Posterior vena cava (tissue), 2 donors: ENCODE results near the gene EML4. TPM values are rescaled to one million over a fixed set of nuclear protein-coding genes. Genes with fewer than 3 reads are reported as not detected.

ENCODE experiments used
- DNase-seq: peaks from one replicate; pipeline ENCODE4 v3.0.0-alpha.2; 2020; ENCODE audit warnings: low spot score
- intact Hi-C, 2 donors: fragments of 100-400 bp; cut with DNase I; formaldehyde crosslinking; loops; one replicate each; pipeline versions ENCODE4 v1.14.1 to v1.14.2; 2022 to 2023
- total RNA-seq, 2 donors: library from RNA; stranded (reverse); fragmentation: NEBNext Ultra II Directional; extraction: Animal tissue kit (Norgen Biotek cat#: 25700); gene quantifications; one replicate each; pipeline ENCODE4 v1.2.1, GENCODE V29; 2021
- donor health status: DM: yes; HTN: yes; CAD: no.
- donor health status: DM: yes; HTN: yes; CAD: no.

Gene EML4
- total RNA-seq, 2 donors from 2014 or later: 33.9 to 36.6 TPM

DNA sequence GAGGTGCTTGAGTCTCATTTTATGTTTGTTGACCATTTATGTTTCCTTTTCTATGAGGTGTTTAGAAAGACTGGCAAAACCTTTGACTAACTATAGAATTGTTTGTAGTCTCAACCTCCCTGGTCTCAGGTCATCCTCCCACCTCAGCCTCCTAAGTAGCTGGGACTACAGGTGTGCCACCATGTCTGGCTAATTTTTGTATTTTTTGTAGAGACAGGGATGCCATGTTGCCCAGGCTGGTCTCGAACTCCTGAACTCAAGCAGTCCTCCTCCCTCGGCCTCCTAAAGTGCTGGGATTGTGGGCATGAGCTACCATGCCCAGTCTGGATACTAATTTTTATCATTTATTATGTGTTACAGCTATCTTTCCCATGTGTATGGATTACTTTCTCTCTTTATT lies 67.8 kb downstream of the EML4 start:
- no peak for DNase-seq
- intact Hi-C loops: loop anchor here (10.0 kb wide), 2 partner anchors 132 to 142 kb away; no protein-coding TSS in a partner anchor

DNA sequence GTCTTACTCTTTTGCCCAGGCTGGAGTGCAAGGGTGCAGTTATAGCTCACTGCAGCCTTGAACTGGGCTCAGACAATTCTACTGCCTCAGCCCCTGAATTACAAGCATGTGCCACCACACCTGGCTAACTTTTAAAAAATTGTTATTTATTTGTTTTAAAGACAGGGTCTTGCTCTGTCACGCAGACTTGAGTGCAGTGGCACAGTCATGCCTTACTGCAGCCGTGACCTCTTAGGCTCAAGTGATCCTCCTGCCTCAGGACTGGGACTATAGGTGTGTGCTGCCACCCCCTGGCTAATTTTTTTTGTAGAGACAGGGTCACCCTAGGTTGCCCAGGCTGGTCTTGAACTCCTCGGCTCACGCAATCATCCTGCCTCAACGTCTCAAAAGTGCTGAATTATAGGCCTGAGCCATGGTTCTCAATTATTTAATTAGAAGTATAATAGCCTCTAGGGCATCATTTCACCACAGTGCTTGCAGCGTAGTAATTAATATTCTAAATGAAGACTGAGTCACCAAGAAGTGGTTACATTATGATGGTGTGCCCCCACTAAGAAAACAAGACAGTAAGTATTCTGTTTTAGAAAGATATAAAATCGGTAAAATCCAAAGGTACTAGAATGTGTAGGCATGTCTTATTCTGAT lies 69.6 kb downstream of the EML4 start:
- intact Hi-C loops: loop anchor here (10.0 kb wide), 2 partner anchors 134 to 144 kb away; no protein-coding TSS in a partner anchor
- no peak for DNase-seq

DNA sequence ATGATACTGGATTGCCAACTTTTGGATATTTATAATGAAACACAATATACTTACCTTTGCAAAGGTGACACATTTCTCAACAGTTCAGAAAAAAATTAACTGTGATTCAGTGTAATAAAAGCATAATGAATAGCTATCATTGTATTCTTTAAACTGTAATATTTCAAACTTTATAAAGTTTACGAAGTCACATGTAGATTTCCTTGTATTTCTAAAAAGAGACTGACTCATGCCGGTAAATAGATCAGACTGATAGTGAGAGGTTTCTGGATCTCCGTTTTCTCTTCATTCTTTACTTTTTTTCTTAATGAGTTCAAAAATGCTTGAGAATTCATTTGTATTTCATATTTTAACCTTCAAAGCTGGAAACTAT lies 70.1 kb downstream of the EML4 start:
- intact Hi-C loops: loop anchor here (10.0 kb wide), 2 partner anchors 134 to 144 kb away; no protein-coding TSS in a partner anchor

DNA sequence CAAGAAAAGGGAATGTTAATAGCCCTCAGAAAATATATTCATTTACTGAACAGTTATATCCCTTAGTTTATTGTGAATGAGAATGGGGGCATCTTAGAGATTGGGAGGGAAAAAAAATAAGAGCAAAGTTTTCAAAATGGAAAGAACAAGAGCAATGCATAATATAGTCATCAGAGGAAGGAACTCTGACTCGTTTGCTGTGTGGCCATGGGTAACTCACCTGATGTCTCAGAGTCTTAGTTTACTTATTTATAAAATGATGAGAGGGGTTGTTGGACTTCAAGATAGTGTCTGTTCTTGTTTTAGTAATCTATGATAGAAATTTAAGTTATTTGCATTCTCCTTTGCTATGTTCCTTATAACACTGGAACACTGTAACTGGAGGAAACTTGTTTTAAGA lies 70.7 kb downstream of the EML4 start:
- intact Hi-C loops: loop anchor here (10.0 kb wide), 2 partner anchors 135 to 145 kb away; no protein-coding TSS in a partner anchor

More for the DNA sequence above, 70.1 kb downstream of the EML4 start:
- DNase-seq: no peak

DNA sequence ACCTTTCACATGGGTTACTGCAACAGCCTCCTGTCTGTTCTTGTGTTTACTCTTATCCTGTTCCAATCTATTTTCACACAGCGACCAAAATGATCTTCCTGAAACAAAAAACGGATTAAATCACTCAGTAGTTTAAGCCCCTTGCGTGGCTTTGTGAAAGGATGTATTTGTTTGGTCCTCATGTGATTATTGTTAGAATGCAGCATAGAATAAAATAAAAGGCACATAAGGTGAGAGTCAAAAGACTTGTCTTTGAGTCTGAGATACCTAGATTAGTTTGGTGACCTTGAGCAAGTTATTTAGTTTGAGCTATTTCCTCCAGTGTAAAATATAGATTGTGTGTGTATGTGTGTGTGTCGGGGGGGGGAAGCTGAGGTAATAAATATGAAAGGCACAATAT lies 72.4 kb downstream of the EML4 start:
- no peak for DNase-seq
- intact Hi-C loops: no loop called here

More for the DNA sequence above, 70.7 kb downstream of the EML4 start:
- no peak for DNase-seq

DNA sequence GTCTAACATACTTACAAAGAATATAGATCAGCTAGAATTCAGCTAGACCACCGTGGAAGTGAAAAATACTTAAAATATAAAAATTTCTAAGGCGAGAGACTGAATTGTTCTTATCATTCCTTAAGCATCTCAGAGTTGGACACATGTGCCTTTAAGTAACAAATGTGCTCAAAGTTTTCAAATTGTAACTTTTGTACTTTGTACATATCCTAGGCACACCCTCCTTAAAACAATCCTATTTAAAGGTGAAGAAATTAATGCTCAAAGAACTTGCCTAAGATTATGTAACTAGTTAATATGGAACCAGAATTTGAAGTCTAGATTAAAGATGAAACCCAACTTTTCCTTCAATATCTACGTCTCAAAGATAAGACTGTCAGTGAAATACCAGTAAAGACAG lies 74.1 kb downstream of the EML4 start:
- intact Hi-C loops: no loop called here
- DNase-seq: no peak

DNA sequence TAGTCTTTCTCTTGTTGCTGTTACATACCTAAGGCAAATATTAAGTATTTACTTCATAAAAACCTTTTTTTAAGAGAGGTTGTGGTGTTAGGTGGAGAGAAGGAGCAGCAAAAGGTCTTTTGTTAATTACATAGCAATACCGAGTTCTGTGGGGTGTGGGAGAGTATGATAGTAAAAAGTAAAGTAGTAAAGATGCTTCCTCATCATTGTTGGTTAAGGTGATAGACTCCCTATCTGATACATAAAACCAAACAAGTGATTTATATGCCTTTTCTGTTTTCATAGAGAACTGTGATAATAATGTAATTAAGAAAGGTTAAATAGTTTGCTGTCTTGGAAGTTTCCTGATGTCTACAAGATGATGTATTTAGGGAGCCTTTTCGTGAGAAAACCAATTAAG lies 75.4 kb downstream of the EML4 start:
- intact Hi-C loops: no loop called here
- no peak for DNase-seq

DNA sequence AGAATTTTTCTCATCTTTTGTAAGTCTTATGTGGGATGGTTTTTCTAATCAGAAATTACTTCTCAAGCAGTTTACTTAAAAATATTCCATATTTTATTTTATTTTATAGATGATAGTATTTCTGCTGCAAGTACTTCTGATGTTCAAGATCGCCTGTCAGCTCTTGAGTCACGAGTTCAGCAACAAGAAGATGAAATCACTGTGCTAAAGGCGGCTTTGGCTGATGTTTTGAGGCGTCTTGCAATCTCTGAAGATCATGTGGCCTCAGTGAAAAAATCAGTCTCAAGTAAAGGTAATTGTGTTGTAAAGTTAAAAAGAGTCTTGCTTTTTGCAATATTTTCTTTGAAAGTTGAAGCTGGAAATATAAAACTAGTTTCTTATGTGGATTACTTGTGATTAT lies 76.2 kb downstream of the EML4 start:
- intact Hi-C loops: no loop called here

DNA sequence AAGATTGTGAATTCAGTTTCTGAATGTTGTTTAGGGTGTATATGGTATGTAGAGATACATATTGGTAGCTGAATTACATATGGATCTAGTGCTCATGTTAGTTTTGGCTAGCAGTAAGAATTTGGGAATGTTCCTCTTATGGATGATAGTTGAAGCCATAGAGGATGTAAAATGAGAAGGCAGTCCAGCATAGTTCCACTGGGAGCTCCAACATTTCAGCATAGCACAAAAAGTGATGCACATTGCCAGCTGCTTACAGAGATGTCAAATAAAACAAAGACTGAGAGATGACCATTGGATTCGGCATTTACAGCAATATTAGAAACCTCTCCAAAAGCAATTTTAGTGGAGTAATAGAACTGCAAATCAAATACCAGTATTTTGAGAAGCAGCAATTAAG lies 77.4 kb downstream of the EML4 start:
- no peak for DNase-seq
- intact Hi-C loops: no loop called here

More for the DNA sequence above, 76.2 kb downstream of the EML4 start:
- no peak for DNase-seq

DNA sequence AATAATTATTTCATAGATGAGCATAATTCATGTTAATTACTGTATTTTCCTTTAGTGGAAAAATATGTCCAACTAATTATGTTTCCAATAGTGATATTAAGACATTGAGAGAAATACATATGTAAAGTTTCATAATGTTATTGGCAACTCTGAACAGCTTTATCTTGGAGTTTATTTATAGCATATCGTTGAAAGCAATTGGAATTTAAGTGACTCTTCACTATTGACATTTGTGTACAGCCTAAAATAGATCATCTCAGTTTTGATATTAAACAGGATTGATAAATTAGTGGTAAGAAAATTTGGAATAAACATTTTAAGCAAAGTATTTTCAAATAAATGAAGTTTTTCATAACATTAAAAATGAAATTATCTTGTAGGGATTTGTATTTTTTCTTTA lies 79.7 kb downstream of the EML4 start:
- intact Hi-C loops: no loop called here
- DNase-seq: no peak

DNA sequence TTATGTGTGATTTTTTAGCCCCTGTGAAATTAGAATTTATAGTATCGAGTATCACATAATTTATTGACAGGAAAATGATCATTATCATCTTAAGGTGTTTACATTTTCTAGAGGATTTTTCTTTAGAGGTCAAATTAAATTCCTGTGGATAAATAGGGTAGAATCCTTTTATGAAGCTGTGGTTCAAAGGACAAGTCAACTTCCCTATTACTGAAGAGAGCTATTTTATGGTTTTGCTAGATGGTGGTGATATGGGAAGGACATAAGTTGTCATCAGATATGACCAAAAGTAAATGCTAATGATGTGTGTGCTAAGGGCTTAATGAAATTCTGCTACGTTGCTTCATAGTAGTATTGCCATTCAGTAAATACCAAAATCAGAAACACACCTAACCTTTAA lies 80.1 kb downstream of the EML4 start:
- intact Hi-C loops: no loop called here
- DNase-seq: no peak

DNA sequence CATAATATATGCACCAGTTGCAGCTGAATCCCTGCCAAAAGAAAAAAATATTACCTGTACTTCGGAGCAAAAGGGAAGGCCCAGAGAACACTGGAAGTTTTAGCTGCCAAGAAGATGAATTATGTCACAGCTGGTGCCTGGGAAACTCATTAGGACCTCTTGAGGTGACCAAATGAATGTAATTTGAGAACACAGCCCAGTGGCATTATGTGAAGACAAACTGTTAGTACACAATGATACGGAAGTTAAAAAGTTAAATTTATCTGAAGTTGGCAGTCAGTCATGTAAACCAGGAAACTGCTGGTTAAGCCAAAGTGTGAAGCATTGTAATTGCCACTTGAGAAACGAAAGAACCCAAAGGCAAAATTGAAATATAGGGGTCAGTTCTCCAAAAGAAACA lies 80.7 kb downstream of the EML4 start:
- intact Hi-C loops: no loop called here
- DNase-seq: no peak

DNA sequence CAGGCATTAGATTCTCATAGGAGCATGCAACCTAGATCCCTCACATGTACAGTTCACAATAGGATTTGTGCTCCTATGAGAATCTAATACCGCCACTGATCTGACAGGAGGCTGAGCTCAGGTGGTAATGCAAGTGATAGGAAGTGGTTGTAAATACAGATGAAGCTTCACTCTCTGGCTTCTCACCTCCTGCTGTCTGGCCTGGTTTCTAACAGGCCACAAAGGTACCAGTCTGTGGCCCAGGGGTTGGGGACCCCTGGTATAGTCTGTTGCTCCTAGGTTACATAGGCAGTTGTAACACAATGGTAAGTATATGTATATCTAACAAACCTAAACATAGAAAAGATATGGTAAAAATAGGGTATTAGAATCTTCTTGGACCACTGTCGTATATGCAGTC lies 81.8 kb downstream of the EML4 start:
- intact Hi-C loops: no loop called here

DNA sequence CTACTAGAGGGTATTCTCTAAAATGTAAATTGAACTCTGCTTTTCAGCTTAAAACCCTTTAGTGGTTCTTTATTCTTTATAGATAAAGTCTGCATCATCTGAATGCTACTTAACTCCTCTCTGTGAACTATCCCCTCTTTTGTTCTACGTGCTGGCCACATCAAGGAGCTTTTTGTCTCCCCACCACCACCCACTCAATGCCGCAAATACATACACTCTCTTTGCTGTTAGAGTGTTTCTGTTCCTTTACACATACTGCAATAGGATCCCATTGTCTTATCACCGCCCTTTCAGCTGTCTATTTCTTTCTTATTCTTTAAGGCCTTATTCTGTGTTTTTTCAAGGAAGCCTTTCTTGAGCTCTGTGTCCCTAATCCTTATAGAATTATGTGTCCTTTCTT lies 83.3 kb downstream of the EML4 start:
- no peak for DNase-seq
- intact Hi-C loops: no loop called here

More for the DNA sequence above, 81.8 kb downstream of the EML4 start:
- no peak for DNase-seq

DNA sequence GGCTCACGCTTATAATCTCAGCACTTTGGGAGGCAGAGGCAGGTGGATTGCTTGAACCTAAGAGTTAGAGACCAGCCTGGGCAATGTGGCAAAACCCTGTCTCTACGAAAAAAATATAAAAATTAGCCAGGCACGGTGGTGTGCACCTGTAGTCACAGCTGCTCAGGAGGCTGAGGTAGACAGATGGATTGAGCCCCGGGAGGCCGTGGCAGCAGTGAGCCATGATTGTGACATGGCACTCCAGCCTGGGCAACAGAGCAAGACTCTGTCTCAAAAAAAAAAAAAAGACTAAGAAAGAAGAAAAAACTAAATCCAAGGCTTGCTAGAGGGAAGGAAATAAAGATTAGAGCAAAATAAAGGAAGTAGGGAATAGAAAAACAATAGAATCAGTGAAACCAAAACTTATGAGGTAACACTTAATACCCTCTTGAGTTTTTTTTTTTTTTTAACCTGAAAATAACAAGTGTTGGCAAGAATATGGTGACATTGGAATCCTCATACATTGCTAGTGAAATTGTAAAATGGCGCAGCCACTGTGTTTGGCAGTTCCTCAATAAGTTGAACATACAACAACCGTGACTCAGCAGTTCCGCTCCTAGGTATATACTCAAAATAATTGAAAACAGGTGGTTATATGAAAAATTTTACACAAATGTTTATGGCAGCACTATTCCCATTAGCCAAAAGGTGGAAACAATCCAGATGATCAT lies 85.2 kb downstream of the EML4 start:
- intact Hi-C loops: no loop called here
- no peak for DNase-seq

DNA sequence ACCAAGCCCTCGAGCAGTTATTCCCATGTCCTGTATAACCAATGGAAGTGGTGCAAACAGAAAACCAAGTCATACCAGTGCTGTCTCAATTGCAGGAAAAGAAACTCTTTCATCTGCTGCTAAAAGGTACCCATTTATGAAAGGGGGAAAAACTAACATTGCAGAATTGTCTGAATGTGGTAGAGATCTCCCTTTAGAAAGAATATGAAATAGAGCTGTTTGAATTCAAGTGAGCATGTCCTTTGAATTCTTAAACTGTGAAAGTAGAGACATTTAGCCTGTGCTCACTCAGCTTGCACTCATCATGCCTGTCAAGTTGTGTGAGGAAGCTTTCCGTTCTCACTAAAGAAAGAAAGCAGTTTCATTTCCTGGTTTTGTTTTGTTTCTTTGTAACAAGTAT lies 87.4 kb downstream of the EML4 start:
- no peak for DNase-seq
- intact Hi-C loops: no loop called here

DNA sequence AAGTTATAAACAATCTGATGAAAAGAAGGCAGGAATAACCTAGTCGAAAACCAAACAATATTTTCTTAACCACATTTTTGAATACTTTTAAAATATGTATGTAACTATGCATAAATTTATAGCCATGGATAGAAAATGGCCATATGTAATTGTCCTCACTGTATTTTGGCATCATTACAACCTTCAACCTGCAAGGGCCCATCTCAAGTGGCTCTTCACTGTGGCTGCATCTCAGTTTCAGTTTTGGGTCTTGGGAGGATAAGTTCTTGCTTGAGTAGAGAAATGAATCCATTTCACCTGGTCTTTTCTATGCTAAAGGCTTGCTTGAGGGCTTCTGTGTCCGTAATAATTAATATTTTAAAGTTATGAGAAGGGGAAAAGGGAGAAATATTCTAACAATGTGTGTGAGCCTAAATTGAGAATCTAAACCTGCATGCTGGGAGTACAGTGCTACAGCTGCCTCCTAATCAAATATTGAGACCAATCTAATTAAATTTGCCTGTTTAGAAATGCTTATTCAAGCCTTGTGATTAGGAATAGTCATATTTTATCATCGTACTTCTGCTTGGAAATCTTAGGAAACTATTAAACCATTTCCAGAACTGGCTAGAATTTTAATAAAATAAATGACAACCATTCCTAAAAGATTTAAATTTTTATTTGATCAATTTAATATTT lies 92.5 kb downstream of the EML4 start:
- intact Hi-C loops: no loop called here
- DNase-seq: no peak

DNA sequence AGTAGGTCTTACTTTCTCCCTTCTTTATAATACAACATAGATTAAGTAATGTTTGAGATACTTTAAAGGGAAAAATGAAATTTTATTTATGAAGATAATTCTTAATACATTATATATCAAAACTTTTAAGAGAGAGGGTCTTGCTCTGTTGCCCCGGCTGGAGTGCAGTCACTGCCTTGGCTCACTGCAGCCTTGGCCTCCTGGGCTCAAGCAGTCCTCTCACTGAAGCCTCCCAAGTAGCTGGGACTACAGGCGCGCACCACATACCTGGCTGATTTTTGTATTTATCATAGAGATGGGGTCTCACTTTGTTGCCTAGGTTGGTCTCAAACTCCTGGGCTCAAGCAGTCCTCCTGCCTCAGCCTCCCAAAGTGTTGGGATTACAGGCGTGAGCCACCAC lies 97.1 kb downstream of the EML4 start:
- intact Hi-C loops: no loop called here
- no peak for DNase-seq

DNA sequence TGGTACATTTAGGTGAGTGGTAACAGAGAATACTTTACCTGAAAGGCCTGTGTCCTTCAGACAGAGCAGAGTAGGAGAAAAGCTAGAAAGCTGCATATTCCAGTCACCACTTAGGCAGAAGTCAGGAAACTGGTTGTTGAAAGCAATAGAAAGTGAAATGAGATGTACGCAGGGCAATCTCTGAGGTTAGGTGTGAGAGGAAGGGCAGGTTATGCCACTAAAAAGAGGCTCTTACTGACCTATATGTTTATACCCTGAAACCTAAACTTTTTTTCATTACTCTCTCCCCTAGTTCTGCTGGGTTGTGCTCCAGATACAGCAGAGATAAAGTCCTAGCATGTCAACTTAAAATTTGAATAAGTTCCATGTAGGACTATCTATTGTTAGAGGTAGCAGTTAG lies 98.4 kb downstream of the EML4 start:
- intact Hi-C loops: no loop called here
- no peak for DNase-seq

DNA sequence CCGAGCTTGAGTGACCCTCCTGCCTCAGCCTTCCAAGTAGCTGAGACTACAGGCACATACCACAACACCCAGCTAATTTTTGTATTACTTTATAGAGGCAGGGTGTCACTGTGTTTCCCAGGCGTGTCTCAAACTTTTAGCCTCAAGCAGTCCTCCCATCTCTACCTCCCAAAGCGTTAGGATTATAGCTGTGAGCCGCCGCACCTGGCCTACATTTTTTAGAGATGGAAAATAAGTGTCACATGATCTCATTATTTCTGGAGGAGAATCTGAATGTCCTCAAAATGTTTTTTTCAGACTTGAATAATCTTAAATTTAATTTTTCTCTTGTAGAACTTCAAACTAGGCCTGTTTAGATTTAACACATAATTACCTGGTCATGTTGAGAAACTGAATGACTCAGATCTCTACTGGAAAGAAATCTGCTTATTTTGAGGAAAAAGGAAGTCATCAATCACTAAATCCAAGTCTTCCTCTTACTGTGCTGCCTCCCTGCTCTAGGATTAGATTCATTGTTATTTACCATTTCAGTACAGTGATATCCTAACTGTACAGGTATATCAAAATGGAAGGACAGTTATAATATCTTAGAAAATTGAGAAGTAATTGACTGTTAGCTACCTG lies 99.5 kb downstream of the EML4 start:
- intact Hi-C loops: no loop called here
- no peak for DNase-seq
